ENCODE data around the gene CGNL1. TPM values are rescaled to one million over a fixed set of nuclear protein-coding genes. Genes with fewer than 3 reads are reported as not detected.

The CGNL1 gene
- polyA plus RNA-seq, 2 of the 4 experiments (the other 2 are of a cell fraction) = 1.4 to 1.8 TPM

DNA sequence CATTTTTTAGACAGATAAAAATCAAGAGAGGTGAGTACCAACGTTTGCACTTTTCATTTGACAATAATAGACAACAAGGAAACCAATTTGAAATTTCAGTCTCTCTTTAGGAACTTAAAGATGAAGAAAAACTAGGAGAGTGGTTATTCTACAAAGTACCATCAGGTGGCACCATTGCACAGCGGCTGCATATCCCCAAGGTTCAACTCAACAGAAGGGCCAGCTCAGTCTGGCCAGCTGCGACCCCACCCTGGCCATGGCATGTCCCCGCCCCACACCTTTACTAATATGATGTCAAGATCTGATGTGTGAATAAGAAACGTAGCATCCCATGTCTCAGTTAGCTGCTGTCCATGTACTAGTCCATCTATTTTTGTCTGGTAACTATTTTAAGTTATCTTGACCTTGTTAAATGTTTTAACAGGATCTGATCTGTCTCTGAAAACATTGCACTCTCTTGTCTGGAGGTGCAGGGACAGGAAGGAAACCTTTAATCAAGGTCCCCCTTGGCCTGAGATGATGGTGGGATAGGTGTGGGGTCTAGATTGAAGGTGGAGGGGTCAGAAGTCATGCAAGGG, 35.5 kb upstream of the CGNL1 start:
- DNase-seq (ENCODE audit: low read depth in 1 of 2, low spot score in 1 of 2) = peak; percentile 50 to 76
- Histone ChIP-seq H3K9me3 (no peaks in the 10 kb centered on the region), H3K4me1 (0 out of 3 replicates have a peak, but pooled peaks cover 4% of the 10 kb centered on the region), H3K4me3 (no peak overlapping the region), H3K27ac (no peak overlapping the region), H3K4me2 (no peak overlapping the region)
- FAIRE-seq = peak; percentile 28
- POLR2A ChIA-PET = interaction anchor here (2.5 kb wide), 1 partner anchor 187 kb away, joined by 11 read pairs; no protein-coding TSS in a partner anchor
- WGBS (ENCODE audit: missing lambda C conversion rate) = 2% methylated on average over 5 of the region's 5 CpGs
- TF ChIP-seq HOXB5 (CRISPR knock-in tag; IDR thresholded peaks at IDR 0.05) = no peak
- TF ChIP-seq, protein P1, sequence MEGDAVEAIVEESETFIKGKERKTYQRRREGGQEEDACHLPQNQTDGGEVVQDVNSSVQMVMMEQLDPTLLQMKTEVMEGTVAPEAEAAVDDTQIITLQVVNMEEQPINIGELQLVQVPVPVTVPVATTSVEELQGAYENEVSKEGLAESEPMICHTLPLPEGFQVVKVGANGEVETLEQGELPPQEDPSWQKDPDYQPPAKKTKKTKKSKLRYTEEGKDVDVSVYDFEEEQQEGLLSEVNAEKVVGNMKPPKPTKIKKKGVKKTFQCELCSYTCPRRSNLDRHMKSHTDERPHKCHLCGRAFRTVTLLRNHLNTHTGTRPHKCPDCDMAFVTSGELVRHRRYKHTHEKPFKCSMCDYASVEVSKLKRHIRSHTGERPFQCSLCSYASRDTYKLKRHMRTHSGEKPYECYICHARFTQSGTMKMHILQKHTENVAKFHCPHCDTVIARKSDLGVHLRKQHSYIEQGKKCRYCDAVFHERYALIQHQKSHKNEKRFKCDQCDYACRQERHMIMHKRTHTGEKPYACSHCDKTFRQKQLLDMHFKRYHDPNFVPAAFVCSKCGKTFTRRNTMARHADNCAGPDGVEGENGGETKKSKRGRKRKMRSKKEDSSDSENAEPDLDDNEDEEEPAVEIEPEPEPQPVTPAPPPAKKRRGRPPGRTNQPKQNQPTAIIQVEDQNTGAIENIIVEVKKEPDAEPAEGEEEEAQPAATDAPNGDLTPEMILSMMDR (IDR thresholded peaks at IDR 0.05) = peak; percentile 99
- no peak for TF ChIP-seq GATA3 (IDR thresholded peaks at IDR 0.05; ENCODE audit: borderline replicate concordance)
- peak; percentile 99 for TF ChIP-seq SMC3 (IDR thresholded peaks at IDR 0.05)
- TF ChIP-seq FOSL2 (IDR thresholded peaks at IDR 0.05) = no peak
- TF ChIP-seq FOSL2 (CRISPR knock-in tag; IDR thresholded peaks at IDR 0.05) = no peak
- TF ChIP-seq KDM1A (IDR thresholded peaks at IDR 0.05; ENCODE audit: low read depth) = no peak
- TF ChIP-seq REST (IDR thresholded peaks at IDR 0.05) = no peak
- peak; percentile 36 for TF ChIP-seq MAFK (IDR thresholded peaks at IDR 0.05; ENCODE audit: partially characterized antibody)
- peak; percentile 100 for TF ChIP-seq RAD21 (conservative IDR thresholded peaks at IDR 0.05 in 1 of 2, IDR thresholded peaks at IDR 0.05 in 1 of 2)
- TF ChIP-seq JUN (IDR thresholded peaks at IDR 0.05) = no peak
- CTCF ChIA-PET = interaction anchor here (0.6 to 17.5 kb wide), 75 partner anchors 11 to 850 kb away, joined by 3 to 512 read pairs (median 5); partner anchors contain the start of gene CGNL1
- ATAC-seq = peak; percentile 76 to 88; a peak in 5 of 6 replicates

GRCh38 chr15:57343048-57343447, 33.3 kb upstream of the CGNL1 start:
- no peak for FAIRE-seq
- POLR2A ChIA-PET = no interaction called here

DNA sequence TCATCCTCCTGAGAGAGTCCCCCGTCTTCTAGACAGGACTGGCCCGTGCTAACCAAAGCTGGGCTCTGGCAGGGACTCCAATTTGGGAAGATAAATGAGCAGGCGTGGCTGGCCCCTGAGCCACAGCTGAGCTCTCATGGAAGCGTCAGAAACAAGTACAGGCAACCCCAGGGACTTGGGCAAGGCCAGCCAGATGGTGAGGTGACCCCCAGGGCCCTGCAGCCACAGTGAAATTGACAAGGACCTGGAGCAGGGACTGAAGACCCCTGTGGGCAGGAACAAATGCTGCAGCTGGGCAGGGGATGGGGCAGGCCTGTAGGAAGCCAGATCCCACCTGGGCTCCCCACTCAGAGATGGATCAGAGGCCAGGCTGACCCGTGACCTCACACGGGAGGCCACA, 32.8 kb upstream of the CGNL1 start:
- DNase-seq (ENCODE audit: low read depth in 1 of 2, low spot score in 1 of 2) (no peak), FAIRE-seq (no peak), ATAC-seq (no peak)
- TF ChIP-seq MYC (IDR thresholded peaks at IDR 0.05; ENCODE audit: borderline replicate concordance, low read length) (no peak), NFE2L2 (conservative IDR thresholded peaks at IDR 0.05; ENCODE audit: low read length) (0 out of 2 replicates have a peak, but pooled peaks have one; percentile 27)
- Histone ChIP-seq H3K9me3 (no peaks in the 10 kb centered on the region), H3K4me2 (no peak overlapping the region), H3K27ac (no peak overlapping the region), H3K4me3 (no peak overlapping the region), H3K4me1 (0 out of 3 replicates have a peak, but pooled peaks cover 4% of the 10 kb centered on the region)
- ChIA-PET POLR2A (no interaction called here), CTCF (interaction anchor here (0.9 to 17.5 kb wide), 11 partner anchors 9 to 201 kb away, joined by 3 to 512 read pairs (median 4); no protein-coding TSS in a partner anchor)
- WGBS (ENCODE audit: missing lambda C conversion rate) = 70% methylated on average over 6 of the region's 6 CpGs

More at GRCh38 chr15:57343048-57343447, 33.3 kb upstream of the CGNL1 start:
- no peaks in the 10 kb centered on the region for H3K9me3 ChIP-seq
- CTCF ChIA-PET = interaction anchor here (0.9 to 17.5 kb wide), 12 partner anchors 9 to 201 kb away, joined by 3 to 512 read pairs (median 4); partner anchors contain the start of gene CGNL1
- 0 out of 3 replicates have a peak, but pooled peaks cover 4% of the 10 kb centered on the region for H3K4me1 ChIP-seq
- no peak overlapping the region for H3K4me3 ChIP-seq
- TF ChIP-seq JUN (IDR thresholded peaks at IDR 0.05) = no peak
- WGBS (ENCODE audit: missing lambda C conversion rate) = 92% methylated on average over 7 of the region's 7 CpGs
- no peak overlapping the region for H3K4me2 ChIP-seq
- no peak for ATAC-seq
- no peak for DNase-seq (ENCODE audit: low read depth in 1 of 2, low spot score in 1 of 2)
- H3K27ac ChIP-seq = no peak overlapping the region
